Raji (cell line): ENCODE measurements around the gene UGP2.

Source experiments
- POLR2A ChIP-seq: IDR thresholded peaks from 2 replicates; pipeline ENCODE4 v1.6.1; 2011; ENCODE audit warnings: low read depth, low read length, control low read depth; ENCODE audit not compliant: insufficient read depth

Gene UGP2

DNA sequence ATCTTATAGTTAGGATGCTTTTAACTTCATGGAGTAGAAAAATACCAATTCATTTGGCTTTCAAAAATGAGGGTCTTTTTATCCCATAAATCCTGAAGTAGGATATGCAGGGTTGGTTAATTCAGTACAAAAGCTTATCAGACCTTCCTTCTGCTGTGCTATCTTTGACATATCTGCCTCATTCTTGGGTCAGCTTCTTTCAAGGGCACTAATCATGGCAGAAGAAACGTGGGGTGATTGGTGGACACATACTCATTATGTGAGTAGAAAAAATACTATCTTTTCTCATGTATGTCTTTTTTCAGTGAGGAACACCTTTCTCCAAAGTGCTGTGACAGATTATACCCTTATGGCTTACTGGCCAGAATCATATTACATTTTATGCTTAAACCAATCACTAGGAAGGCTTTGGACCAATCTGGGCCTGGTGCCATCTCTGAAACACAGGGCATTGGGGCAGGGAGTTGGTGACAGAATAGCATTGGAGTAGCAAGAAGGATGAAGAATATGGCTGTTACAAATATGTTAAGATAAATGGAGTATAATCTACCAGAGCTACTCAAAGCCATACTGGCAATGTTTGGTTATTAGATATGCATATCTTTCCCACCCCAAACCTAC, 10.1 kb downstream of the UGP2 start:
- no peak for TF ChIP-seq POLR2A

DNA sequence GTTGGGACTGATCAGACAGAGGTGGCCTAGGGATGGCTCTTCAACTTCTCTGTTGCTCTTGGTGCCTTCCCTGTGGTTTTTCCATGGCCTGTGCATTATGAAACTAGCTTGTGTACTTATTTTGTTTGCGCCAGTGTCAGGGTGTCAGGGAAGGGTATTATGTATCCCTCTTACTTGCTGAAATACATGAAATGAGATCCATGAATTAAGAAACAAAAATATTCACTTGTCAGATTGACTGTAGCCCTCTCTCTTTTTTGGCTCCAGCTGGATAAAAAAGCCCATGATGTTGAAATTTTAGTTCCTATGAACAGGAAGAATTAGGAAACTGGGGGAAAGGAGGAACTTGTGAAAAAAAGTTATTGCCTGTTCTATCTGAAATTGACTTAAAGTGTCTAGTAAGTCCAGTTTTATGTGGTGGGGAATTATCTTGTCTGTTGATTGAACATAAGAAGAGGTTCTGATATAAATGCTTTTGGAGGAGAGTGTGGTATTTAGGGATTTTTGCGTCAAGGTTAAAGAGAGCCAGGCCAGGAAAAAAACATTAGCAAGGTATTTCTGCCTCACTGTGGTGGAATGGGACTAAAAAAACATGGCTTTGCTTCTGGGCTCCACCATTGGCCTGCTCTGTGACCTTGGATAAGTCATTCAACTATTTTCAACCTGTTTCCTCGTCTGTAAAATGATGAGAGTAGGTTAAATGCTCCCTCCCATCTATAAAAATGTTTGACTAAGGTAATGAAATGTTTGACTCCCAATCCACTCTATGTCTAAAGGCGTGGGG, 12.0 kb downstream of the UGP2 start:
- TF ChIP-seq POLR2A: no peak

DNA sequence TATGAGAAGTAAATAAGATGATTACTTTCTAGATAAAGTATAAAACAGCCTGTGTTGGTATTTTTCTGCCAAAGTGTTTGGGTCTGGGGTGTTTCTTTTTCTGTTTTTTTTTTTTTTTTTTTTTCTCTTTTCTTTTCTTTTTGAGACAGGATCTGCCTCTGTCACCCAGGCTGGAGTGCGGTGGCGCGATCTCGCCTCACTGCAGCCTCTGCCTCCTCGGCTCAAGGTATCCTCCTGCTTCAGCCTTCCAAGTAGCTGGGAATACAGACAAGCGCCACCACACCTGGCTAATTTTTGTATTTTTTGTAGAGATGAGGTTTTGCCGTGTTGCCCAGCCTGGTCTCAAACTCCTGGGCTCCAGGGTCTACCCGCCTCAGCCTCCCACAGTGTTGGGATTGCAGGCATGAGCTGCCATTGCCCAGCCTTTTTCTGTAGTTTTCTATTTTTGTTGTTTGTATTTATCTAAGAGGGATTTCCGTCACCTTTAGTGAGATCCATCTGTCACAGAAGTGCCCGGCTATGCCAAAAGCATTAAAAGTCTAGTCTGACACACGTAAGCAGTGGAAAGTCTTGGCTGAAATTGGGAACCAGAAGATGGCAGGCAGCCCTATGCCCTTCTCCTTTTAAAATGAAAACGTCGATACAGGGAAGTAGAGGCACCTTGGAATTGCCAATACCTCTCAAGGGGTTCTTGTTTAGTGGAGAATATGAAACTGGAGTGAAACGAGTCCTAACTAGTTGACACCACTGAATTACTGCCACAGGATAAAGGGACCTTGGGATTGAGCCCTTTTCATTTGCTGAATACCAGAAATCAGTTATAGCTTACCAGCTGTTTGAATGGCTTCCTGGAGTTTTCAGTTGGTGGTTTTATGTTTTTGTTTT, 14.0 kb downstream of the UGP2 start:
- TF ChIP-seq POLR2A: no peak

DNA sequence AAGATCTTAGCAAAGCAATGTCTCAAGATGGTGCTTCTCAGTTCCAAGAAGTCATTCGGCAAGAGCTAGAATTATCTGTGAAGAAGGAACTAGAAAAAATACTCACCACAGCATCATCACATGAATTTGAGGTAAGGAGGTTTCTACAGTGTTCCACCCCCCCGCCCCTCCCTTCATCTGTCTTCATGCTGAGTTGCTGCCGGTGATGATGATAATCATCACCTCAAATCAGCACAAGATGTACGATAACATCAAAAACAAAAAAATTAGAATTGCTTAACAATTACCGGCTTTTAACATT, 14.6 kb downstream of the UGP2 start:
- TF ChIP-seq POLR2A: no peak

DNA sequence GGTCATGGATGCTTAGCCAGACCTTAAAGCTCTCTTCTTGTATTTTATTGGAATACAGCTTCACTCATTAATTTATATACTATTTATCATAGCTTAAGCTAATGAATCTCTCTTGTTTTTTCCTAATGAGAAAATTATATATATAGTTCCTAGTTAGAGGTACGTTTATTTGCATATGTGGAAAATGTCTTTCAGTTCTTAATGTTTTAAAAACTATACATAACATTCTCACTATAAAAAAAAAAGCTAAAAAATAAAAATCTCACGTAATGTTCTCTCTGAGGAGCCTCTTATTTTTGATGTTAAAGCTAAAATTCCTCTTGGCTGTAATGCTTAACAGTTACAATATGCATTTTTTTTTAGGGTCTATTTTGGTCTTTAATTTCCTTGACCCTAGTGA, 16.6 kb downstream of the UGP2 start:
- TF ChIP-seq POLR2A: no peak

DNA sequence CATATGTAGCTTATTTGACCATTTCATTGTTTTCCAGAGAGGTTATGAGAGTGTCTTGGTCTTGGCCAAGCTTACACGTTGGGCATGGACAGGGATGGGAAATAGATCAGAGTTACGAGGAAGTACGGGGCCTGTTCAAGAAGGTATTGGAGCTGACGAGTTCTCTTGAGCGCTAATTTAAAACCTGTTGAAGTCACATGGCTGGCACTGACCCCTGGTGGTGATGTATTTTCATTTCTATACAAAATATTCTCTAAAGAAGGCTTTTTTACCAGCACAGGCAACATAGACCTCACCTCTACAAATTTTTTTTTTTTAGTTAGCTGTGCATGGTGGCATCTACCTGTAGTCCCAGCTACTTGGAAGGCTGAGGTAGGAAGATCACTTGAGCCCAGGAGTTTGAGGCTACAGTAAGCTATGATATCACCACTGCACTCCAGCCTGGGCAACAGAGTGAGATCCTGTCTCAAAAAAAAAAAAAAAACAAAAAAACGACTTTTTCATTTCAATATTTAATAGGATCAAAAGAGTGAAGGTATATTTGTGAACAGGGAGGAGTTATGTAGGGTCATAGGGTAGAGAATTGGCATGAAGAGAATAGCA, 19.6 kb downstream of the UGP2 start:
- no peak for TF ChIP-seq POLR2A

DNA sequence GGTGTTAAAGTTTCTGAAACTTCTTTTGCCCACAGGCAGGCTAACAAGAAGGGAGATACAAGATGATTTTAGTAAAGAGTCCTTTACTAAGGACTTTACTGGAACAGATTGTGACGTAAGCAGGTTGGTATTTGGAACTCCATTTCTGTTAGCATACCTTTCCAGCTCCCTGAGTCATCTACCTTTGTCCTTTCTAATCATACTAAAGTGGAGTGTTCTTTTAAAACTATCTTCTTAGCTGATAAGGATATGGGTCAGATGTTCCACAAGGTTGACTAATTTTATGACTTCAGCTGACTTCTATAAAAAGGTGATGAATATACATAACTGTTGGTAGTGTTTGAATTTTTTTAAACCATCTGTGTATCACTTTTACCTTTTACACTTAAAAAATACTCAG, 21.1 kb downstream of the UGP2 start:
- TF ChIP-seq POLR2A: no peak

DNA sequence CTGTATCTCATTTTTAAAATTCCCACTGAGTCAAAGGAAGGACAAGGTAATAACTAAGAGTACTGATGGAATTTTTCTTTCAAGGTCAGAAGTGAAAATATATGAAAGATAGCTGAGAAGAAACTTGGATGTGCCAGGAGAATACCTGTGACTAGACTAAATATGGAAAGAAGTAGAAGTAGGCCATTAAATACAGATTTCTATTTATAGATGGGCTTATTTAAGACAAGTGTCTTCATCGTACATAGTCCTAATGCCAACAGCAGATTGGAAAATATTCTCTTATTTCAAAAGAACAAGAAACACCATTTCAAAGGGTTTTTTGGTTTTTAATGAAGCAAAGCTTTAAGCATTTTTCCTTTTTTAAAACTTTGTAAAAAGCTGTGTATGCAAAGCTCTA, 22.0 kb downstream of the UGP2 start:
- no peak for TF ChIP-seq POLR2A

DNA sequence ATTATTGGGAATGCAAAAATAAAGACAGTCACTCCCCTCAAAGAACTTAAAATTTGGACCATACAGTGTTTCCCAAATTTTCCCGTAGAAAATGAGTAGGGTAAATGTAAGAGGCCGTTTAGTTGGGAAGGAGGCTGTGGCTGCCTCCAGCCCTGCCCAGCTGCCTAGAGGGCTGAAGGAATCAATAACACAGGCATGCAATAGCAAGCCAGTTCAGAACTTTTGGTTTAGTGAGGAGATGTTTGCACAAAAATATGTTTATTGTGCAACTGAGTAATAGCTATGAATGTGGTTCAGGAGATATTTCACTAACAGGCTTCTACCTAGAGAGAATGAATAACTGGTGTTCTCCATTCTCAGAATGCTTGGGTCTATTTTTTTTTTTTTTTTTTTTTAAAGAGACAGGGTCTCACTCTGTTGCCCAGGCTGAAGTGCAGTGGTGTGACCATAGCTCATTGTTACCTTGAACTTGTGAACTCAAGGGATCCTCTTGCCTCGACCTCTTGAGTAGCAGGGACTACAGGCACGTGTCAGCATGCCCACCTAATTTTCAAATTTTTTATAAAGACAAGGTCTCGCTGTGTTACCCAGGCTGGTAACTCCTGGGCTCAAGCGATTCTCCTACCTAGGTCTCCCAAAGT, 23.6 kb downstream of the UGP2 start:
- no peak for TF ChIP-seq POLR2A

DNA sequence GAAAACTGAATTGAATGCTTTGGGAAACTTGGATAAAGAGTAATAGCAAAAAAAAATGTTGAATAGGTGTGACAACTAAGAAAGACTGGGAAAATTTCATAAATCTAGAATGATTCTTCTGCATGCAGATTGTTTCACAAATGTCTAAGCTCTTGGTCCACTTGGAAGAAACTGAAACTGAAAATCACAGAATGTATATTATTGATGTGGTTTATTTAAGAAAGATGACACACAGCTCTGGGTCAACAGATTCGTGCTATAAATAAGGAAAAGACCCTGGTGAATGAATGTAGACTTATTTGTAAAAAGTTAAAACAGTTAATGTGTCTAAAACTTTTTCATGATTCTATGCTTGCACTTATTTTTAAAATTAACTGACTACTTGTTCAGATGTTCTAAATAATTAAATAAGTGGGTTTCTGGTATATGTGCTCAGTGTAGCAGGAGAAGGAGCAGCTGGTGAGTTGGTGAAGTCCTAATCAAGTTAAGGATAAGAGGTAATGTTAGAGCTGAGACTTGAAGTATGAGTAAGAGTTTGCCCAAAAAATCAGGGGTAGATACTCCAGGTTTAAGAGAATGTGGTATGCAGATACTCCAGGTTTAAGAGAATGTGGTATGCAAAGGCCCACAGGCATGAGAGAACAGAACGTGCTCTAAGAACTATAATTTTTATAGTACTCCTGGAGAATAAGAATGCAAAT, 24.5 kb downstream of the UGP2 start:
- TF ChIP-seq POLR2A: no peak

DNA sequence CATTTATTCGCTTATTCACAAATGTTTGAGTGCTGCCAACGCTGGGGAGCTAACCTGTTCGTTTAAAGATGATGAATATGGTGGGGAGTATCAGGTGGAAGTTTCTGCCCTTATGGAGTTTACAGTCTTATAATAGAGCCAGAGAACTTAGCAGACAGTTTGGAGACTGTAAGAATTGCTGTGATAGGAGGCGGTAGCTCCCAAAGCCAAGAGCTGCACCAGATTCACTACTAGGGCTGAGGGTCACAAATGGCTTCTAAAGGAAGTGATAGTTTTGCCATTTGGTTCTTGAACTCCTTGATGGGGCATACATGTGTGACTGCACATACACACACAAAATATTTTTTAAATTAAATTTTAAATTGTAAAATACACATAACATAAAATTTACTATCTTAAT, 29.0 kb downstream of the UGP2 start:
- no peak for TF ChIP-seq POLR2A

DNA sequence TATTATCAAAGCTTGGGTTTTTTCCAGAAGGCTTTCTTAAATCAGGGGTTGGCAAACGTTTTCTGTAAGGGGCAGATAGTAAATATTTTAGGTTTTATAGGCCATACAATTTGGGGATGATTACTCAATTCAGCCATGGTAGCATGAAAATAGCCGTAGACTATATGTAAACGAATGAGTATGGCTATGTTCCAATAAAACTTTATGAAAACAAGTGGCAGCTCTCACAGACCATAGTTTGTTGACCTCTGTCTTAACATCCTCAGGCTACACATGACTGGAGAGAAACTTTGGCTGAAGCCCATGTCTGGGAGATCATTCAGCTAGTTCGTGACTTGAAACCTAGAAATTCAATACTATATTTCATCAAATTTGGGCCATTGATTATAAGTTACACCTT, 30.2 kb downstream of the UGP2 start:
- TF ChIP-seq POLR2A: no peak

DNA sequence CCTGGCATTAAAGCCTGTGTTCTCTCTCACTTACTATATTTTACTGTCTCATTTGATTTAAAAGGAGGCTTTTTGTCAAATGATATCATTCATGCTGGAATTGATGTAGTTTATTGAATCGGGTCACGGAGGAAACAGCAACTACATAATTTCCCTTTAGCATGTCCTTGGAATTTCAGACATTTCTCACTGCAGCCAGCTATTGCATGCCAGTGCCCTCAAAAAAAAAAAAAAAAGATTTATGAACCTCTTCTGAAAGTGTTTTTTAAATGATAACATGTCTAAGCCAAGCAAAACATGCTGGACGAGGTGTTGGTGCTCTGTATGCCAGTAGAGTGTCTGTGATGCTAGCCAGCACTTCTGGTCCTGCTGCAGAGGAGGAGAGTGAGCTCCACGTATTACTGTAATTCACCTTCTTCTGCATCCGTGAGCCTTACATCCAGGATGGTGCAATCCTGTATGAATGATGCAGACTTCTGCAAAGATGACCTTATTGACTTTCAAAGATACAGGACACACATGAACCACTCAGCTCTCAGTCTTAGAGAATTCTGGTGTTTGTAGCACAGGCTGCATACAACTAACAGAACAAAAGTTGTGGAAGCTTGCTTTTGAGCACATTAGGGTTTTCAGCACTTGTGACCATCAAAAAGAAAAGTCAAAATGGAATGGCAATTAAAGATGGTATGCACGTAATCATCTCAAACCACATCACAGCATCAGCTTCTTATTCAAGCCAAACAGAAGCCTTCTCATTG, 31.1 kb downstream of the UGP2 start:
- no peak for TF ChIP-seq POLR2A

DNA sequence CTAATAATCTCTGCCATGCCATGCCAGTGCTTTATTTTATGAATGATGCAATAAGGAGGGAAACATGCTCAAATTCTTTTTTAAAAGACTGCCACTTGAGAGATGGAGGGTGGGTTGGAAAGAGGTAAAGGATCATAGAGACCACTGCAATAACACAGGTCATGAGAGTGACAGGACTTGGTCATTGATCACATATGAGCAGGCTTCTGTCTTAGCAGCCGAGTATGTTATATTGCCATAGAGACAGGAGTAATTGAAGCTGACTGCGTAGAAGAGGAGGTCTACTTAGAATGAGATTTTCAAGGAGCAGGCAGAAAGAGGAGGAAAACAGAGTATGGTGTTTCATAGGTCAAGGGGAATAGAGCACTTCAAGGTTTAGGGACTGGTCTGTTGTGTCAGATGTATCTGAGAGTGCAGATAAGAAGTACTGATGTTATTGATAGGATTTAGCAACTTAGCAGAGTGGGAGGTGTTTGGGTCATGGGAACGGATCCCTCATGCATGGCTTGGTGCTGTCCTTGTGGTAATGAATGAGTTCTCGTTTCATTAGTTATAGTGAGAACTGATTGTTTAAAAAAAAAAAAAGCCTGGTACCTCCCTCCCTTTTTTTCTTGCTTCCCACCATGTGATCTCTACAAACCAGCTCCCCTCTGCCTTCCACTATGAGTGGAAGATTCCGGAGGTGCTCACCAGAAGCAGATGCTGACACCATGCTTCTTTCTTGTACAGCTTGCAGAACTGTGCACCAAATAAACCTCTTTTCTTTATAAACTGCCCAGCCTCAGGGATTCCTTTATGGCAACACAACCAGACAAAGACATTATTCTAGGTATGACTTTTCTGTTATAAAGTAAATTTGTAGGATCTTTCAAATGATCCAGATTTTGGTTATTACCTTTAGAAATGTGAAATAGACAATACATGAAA, 32.8 kb downstream of the UGP2 start:
- no peak for TF ChIP-seq POLR2A
